Body of pancreas (tissue), 4 donors: ENCODE measurements around the gene AXL. TPM values are rescaled to one million over a fixed set of nuclear protein-coding genes. Genes with fewer than 3 reads are reported as not detected.
A peak's percentile ranks its signal among the peaks of the same experiment; 100 is the strongest.

Experiments used
- ATAC-seq: fragments of 150-250 bp; one replicate; pipeline ENCODE4 v1.9.1; 2016
- DNase-seq, 4 donors: peaks; one replicate each; pipeline ENCODE4 v3.0.0-alpha.2; 2019
- H3K27ac ChIP-seq, 4 donors: fragments of 200-600 bp; sonication (generic); 1 replicate in 3 of 4; 2 replicates in 1 of 4; pipeline versions ENCODE4 v1.5.1 to v1.6.1; 2016 to 2019; ENCODE audit warnings: mild to moderate bottlenecking in 1 of 4, mixed read lengths in 1 of 4, moderate library complexity in 1 of 4
- H3K27me3 ChIP-seq, 2 donors: fragments of 200-600 bp; sonication (generic); one replicate each; pipeline ENCODE4 v1.6.0; 2016; ENCODE audit warnings: mild to moderate bottlenecking in 1 of 2
- H3K36me3 ChIP-seq, 2 donors: fragments of 200-600 bp; sonication (generic); replicated peaks in 1 of 2; 2 replicates each; pipeline ENCODE4 v1.5.1; 2016; ENCODE audit warnings: low read depth in 2 of 2; ENCODE audit not compliant: insufficient read depth in 1 of 2
- H3K4me1 ChIP-seq: fragments of 200-600 bp; sonication (generic); one replicate; pipeline ENCODE4 v1.6.0; 2016
- H3K4me3 ChIP-seq, 2 donors: fragments of 200-600 bp; sonication (generic); 1 replicate in 1 of 2; 2 replicates in 1 of 2; pipeline ENCODE4 v1.5.1; 2016 to 2019
- H3K9me3 ChIP-seq, 3 donors: fragments of 200-600 bp; sonication (generic); 1 replicate in 2 of 3; 2 replicates in 1 of 3; pipeline ENCODE4 v1.5.1; 2016
- POLR2A ChIP-seq, 3 donors: fragments of 450-650 bp; IDR thresholded peaks; one replicate each; pipeline ENCODE4 v1.6.1; 2016; ENCODE audit warnings: antibody characterized with exemption in 3 of 3, mild to moderate bottlenecking in 2 of 3
- WGBS, 2 donors: methylation state at CpG; one replicate each; pipeline ENCODE4 v1.1.5; 2017; 5-methylcytosine and 5-hydroxymethylcytosine counted together
- intact Hi-C: fragments of 100-400 bp; cut with DNase I; formaldehyde crosslinking; loops from one replicate; pipeline ENCODE4 v1.15.1; 2023
- total RNA-seq, 2 donors: library from RNA; depleted of rRNA; stranded (reverse); fragments of >200 nt; gene quantifications; one replicate each; pipeline ENCODE4 v1.1.0, GENCODE V29; 2016
- TF ChIP-seq, protein P1 (sequence below), 7 experiments: fragments of 450-650 bp in 4 of 7; fragments of 200-600 bp in 3 of 7; sonication (generic) in 3 of 7; IDR thresholded peaks; one replicate each; pipeline ENCODE4 v1.5.1; 2016 to 2019; ENCODE audit warnings: antibody characterized with exemption in 7 of 7

AXL gene
- total RNA-seq, 2 donors from 2014 or later, result 14.2 to 15.0 TPM

DNA sequence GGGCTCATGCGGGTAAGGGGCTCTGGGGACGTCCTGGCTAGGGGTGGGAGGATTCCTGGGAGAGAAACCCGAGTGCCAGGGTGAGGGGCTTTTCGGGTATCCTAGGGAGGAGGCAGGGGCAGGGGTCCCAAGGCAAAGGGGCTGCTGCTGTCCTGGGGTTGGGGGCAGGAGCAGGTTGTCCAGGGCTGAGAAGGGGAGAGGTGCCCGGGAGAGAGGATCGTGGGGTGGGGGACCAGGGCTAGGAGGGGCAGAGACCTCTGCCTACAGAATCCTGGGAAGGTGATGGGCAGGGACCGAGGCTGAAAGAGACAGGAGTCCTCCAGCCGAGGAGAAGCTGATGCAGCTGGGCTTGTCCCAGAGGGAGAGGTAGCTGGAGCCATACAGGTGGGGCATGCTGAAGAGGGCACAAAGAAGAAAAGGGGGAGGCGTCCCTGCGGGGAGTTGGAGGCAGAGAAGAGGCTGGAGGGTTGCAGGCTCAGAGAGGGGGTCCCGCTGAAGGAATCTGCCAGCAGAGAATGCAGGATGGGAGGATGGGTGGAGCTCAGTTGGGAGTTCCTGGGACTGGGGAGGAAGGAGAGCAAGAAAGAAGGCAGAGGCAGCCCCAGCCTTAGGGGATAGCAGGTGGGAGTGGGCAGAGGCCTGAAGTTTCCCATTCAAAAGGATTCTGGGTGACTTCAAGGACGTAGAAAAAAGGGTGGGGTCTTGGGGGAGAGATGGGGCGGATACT lies 25.4 kb upstream of the AXL start:
- Histone ChIP-seq H3K4me1 (peaks cover 13% of the 10 kb centered on the region), H3K27me3 (peaks cover 0 to 36% of the 10 kb centered on the region in 2 donors), H3K9me3 (no peaks in the 10 kb centered on the region), H3K27ac (no peak overlapping the region), H3K36me3 (no peaks in the 10 kb centered on the region), H3K4me3 (no peak overlapping the region)
- ATAC-seq (no peak), DNase-seq (no peak)
- intact Hi-C loops, result no loop called here
- TF ChIP-seq POLR2A (IDR thresholded peaks at IDR 0.05), result no peak
- TF ChIP-seq, protein P1, sequence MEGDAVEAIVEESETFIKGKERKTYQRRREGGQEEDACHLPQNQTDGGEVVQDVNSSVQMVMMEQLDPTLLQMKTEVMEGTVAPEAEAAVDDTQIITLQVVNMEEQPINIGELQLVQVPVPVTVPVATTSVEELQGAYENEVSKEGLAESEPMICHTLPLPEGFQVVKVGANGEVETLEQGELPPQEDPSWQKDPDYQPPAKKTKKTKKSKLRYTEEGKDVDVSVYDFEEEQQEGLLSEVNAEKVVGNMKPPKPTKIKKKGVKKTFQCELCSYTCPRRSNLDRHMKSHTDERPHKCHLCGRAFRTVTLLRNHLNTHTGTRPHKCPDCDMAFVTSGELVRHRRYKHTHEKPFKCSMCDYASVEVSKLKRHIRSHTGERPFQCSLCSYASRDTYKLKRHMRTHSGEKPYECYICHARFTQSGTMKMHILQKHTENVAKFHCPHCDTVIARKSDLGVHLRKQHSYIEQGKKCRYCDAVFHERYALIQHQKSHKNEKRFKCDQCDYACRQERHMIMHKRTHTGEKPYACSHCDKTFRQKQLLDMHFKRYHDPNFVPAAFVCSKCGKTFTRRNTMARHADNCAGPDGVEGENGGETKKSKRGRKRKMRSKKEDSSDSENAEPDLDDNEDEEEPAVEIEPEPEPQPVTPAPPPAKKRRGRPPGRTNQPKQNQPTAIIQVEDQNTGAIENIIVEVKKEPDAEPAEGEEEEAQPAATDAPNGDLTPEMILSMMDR (IDR thresholded peaks at IDR 0.05), result no peak
- 14 to 24% methylated on average over 11 to 13 of the region's 13 CpGs for WGBS, 2 donors

DNA sequence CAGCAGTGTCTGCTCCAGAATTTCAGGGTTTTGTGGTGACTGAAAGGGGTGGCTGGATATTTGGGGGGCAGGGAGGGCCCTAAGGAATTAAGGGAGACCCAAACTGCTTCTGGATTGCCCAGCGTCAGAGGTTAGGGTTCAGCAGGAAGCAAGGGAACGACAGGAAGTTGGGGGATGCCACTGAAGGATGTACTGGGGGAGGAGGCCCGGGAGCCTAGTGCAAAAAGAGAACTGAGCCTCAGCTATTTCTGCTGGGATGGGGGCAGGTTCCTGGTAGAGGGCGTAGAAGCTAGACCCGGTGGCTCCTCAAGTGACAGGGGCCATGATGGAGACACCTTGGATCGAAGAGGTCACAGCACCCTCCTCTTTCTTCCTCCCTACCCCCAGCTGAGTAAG lies 24.9 kb upstream of the AXL start:
- no peak for ATAC-seq
- TF ChIP-seq, protein P1 (IDR thresholded peaks at IDR 0.05), result no peak
- intact Hi-C loops, result no loop called here
- 45% methylated on average over 3 to 6 of the region's 6 CpGs for WGBS, 2 donors
- Histone ChIP-seq H3K4me1 (peaks cover 13% of the 10 kb centered on the region), H3K27ac (no peak overlapping the region), H3K27me3 (peaks cover 0 to 34% of the 10 kb centered on the region in 2 donors), H3K4me3 (no peak overlapping the region), H3K9me3 (no peaks in the 10 kb centered on the region), H3K36me3 (no peaks in the 10 kb centered on the region)
- peak in 1 of 4 donors; percentile 21 for DNase-seq

GRCh38 chr19:41195675-41196497 lies 23.1 kb upstream of the AXL start:
- no peak overlapping the region for H3K4me3 ChIP-seq
- no peak for TF ChIP-seq POLR2A (IDR thresholded peaks at IDR 0.05)
- TF ChIP-seq, protein P1 (IDR thresholded peaks at IDR 0.05), result no peak
- intact Hi-C loops, result no loop called here
- ATAC-seq, result no peak
- H3K36me3 ChIP-seq, result no peaks in the 10 kb centered on the region
- no peak overlapping the region for H3K27ac ChIP-seq
- no peaks in the 10 kb centered on the region for H3K9me3 ChIP-seq
- H3K27me3 ChIP-seq, result peaks cover 0 to 25% of the 10 kb centered on the region in 2 donors
- DNase-seq, result peak in 1 of 4 donors; percentile 28
- H3K4me1 ChIP-seq, result peaks cover 13% of the 10 kb centered on the region
- 52 to 54% methylated on average over 10 of the region's 10 CpGs for WGBS, 2 donors

- DNase-seq (no peak), ATAC-seq (no peak)
- intact Hi-C loops, result no loop called here
- Histone ChIP-seq H3K27ac (no peak overlapping the region), H3K4me3 (no peak overlapping the region), H3K36me3 (no peaks in the 10 kb centered on the region), H3K27me3 (peaks cover 0 to 5% of the 10 kb centered on the region in 2 donors), H3K4me1 (no peaks in the 10 kb centered on the region), H3K9me3 (no peaks in the 10 kb centered on the region)
- WGBS, 2 donors, result 36 to 64% methylated on average over 5 to 7 of the region's 11 CpGs
- TF ChIP-seq POLR2A (IDR thresholded peaks at IDR 0.05), result no peak
- TF ChIP-seq, protein P1 (IDR thresholded peaks at IDR 0.05), result no peak
Observed at GRCh38 chr19:41198559-41198958, 20.5 kb upstream of the AXL start.
